DND-41 (cell line): ENCODE data around the gene GREB1.

Experiments
- ATAC-seq: fragments of 200-7000 bp; cut with Tn5 transposase; 3 replicates; pipeline ENCODE4 v1.9.1; 2021; ENCODE audit warnings: low read depth; ENCODE audit not compliant: insufficient read depth
- DNase-seq: peaks from one replicate; pipeline ENCODE4 v3.0.0-alpha.2; 2020
- H2AFZ ChIP-seq: 2 replicates; pipeline ENCODE4 v1.6.0; 2012; ENCODE audit warnings: low read depth, low read length
- H3K27ac ChIP-seq: 2 replicates; pipeline ENCODE4 v1.5.1; 2012; ENCODE audit warnings: low read length, inconsistent platforms
- H3K27me3 ChIP-seq: fragments of 200-600 bp; sonication (generic); 2 replicates; pipeline ENCODE4 v1.6.0; 2012; ENCODE audit warnings: low read length, mild to moderate bottlenecking, inconsistent platforms; ENCODE audit not compliant: insufficient read depth, poor library complexity
- H3K36me3 ChIP-seq: 2 replicates; pipeline ENCODE4 v1.5.1; 2012; ENCODE audit warnings: low read length, inconsistent platforms; ENCODE audit not compliant: insufficient read depth
- H3K4me1 ChIP-seq: 2 replicates; pipeline ENCODE4 v1.5.1; 2012; ENCODE audit warnings: mild to moderate bottlenecking, low read length; ENCODE audit not compliant: insufficient read depth
- H3K4me2 ChIP-seq: 2 replicates; pipeline ENCODE4 v1.6.0; 2012; ENCODE audit warnings: mild to moderate bottlenecking, moderate library complexity, low read length, inconsistent platforms; ENCODE audit not compliant: insufficient read depth
- H3K4me3 ChIP-seq, 2 experiments: fragments of 200-600 bp in 1 of 2; shearing (Covaris generic) in 1 of 2; 2 replicates each; pipeline ENCODE4 v1.5.1; 2012 to 2016; ENCODE audit warnings: inconsistent platforms in 2 of 2, low read length in 2 of 2, mild to moderate bottlenecking in 2 of 2, low read depth in 1 of 2, moderate library complexity in 1 of 2
- H3K79me2 ChIP-seq: 2 replicates; pipeline ENCODE4 v1.6.0; 2012; ENCODE audit warnings: low read length, inconsistent platforms; ENCODE audit not compliant: insufficient read depth
- H3K9ac ChIP-seq: 2 replicates; pipeline ENCODE4 v1.6.0; 2012; ENCODE audit warnings: low read depth, mild to moderate bottlenecking, inconsistent platforms, low read length, moderate library complexity
- H3K9me3 ChIP-seq: 2 replicates; pipeline ENCODE4 v1.5.1; 2012; ENCODE audit warnings: low read length, moderate library complexity, mild to moderate bottlenecking, inconsistent platforms; ENCODE audit not compliant: insufficient read depth, severe bottlenecking
- H4K20me1 ChIP-seq: 2 replicates; pipeline ENCODE4 v1.6.0; 2012; ENCODE audit warnings: low read length; ENCODE audit not compliant: insufficient read depth
- EZH2 ChIP-seq: IDR thresholded peaks from 3 replicates; pipeline ENCODE4 v1.6.1; 2012; ENCODE audit warnings: borderline replicate concordance, low read depth, mild to moderate bottlenecking, moderate library complexity, low read length, inconsistent platforms; ENCODE audit not compliant: severe bottlenecking
- TF ChIP-seq, protein P1 (sequence below): IDR thresholded peaks from 2 replicates; pipeline ENCODE4 v1.5.1; 2012; ENCODE audit warnings: borderline replicate concordance, low read length, moderate library complexity, mild to moderate bottlenecking; ENCODE audit not compliant: poor library complexity, severe bottlenecking; ENCODE audit errors: extremely low read depth

The GREB1 gene

DNA sequence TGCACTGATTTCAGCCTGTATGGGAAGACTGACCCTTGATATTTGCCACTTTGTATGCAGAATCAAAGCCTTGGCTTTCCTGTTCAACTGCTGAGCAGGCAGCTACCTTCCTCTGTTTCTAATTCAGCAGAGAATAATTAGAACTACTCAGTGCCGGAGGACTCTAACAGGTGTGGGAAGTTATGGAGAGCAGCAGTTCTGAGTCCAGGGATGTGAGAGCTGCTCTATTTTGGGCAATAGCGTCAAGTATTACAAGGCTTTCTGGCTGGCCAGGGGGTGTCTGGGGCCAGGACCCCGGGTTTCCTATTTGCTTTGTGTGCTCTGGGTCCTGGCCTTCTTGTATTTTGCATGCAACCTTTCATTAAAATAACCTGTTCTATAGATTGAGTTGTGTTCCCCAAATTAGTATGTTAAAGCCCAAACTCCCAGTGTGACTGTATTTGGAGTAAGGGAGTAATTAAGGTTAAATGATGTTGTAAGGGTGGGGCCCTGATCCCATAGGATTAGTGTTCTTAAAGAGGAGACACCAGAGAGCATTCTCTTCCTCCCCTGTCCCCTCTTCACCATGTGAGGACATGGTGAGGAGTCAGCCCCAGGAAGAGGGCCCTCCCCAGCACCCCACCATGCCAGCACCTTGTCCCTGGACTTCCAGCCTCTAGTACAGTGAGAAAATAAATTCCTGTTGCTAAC is 141.7 kb downstream of the GREB1 start:
- no peak overlapping the region for H3K4me3 ChIP-seq
- H3K4me1 ChIP-seq = no peaks in the 10 kb centered on the region
- H3K4me2 ChIP-seq = no peak overlapping the region
- H3K36me3 ChIP-seq = no peaks in the 10 kb centered on the region
- no peak overlapping the region for H3K27ac ChIP-seq
- H3K9me3 ChIP-seq = no peaks in the 10 kb centered on the region
- TF ChIP-seq, protein P1, sequence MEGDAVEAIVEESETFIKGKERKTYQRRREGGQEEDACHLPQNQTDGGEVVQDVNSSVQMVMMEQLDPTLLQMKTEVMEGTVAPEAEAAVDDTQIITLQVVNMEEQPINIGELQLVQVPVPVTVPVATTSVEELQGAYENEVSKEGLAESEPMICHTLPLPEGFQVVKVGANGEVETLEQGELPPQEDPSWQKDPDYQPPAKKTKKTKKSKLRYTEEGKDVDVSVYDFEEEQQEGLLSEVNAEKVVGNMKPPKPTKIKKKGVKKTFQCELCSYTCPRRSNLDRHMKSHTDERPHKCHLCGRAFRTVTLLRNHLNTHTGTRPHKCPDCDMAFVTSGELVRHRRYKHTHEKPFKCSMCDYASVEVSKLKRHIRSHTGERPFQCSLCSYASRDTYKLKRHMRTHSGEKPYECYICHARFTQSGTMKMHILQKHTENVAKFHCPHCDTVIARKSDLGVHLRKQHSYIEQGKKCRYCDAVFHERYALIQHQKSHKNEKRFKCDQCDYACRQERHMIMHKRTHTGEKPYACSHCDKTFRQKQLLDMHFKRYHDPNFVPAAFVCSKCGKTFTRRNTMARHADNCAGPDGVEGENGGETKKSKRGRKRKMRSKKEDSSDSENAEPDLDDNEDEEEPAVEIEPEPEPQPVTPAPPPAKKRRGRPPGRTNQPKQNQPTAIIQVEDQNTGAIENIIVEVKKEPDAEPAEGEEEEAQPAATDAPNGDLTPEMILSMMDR = no peak
- no peak for TF ChIP-seq EZH2
- H4K20me1 ChIP-seq = no peaks in the 10 kb centered on the region
- DNase-seq (no peak), ATAC-seq (no peak)
- H2AFZ ChIP-seq = no peak overlapping the region
- no peaks in the 10 kb centered on the region for H3K79me2 ChIP-seq
- no peaks in the 10 kb centered on the region for H3K27me3 ChIP-seq
- H3K9ac ChIP-seq = no peak overlapping the region

DNA sequence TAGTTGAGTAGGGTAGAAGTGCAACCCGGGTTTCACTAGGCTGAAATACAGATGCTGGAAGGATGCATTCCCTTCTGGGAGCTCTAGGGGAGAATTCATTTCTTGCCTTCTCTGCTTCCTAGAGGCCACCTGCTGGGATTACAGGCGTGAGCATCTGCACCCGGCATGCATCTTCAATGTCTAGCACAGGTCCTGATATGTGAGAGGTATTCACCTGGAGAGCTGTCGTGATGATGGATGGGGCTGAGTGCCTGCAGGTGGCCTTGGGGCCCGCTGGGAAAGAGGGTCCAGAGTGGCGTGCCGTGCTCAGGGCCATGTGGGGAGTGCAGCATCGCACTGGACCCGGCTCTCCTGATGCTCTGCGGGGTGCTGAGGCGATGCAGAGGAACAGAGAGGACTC is 142.8 kb downstream of the GREB1 start:
- no peak for ATAC-seq

DNA sequence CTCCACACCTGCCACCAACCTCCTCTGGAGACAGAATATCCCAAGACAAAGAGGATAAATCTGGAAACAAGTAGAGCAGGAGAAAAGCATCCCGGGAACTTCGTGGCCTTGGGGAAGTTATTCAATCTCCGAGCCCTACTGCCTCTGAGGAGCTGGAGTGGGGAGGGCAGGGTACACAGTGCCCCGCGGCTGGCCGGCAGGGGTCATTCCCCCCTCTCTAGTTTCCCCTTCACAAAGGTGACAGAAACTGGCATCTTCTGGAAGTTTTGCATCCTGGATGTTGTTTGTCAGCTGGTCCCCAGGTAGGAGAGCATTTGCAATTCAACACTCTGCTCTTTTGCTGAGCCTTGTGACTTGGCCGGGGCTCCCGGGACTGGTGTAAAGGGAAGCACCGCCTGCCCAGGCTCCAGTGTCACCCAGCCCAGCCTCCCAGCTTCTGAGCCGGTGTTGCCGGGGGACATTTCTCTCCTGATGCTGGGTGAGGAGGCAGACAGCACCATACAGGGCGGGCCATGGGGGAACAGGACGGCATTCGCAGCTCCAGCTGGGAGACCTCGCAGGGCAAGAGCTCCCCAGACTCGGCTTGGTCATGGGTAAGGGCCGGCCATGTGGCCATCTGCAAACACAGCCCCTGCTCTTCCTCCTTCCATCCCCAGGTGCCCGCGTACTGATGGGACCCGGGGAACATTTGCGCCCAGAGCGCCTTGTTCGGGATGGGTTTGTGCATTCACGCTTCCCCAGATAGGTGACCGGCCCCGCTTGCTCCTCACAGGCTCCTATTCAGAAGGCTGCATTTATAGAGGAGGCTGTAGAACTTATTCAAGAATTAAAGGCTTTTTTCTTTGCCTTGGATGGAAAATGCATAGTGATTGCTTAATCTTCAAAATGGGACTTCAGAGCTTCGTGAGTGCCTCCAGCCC is 143.6 kb downstream of the GREB1 start:
- H3K27me3 ChIP-seq = no peaks in the 10 kb centered on the region
- peaks cover 3% of the 10 kb centered on the region; the same call in 1 of the 2 replicates for H3K4me1 ChIP-seq
- H3K36me3 ChIP-seq = no peaks in the 10 kb centered on the region
- no peak for DNase-seq
- H3K4me3 ChIP-seq = no peak overlapping the region
- no peaks in the 10 kb centered on the region for H4K20me1 ChIP-seq
- no peak overlapping the region for H3K4me2 ChIP-seq
- H2AFZ ChIP-seq = no peak overlapping the region
- no peaks in the 10 kb centered on the region for H3K79me2 ChIP-seq
- no peak overlapping the region for H3K9ac ChIP-seq
- ATAC-seq = no peak
- no peak overlapping the region for H3K27ac ChIP-seq
- H3K9me3 ChIP-seq = no peaks in the 10 kb centered on the region
- TF ChIP-seq, protein P1 = no peak
- TF ChIP-seq EZH2 = no peak

More for the DNA sequence above, 142.8 kb downstream of the GREB1 start:
- H4K20me1 ChIP-seq = no peaks in the 10 kb centered on the region
- no peak overlapping the region for H3K4me2 ChIP-seq
- H2AFZ ChIP-seq = no peak overlapping the region
- H3K9ac ChIP-seq = no peak overlapping the region
- H3K79me2 ChIP-seq = no peaks in the 10 kb centered on the region
- no peaks in the 10 kb centered on the region for H3K9me3 ChIP-seq
- H3K27ac ChIP-seq = no peak overlapping the region
- no peak for DNase-seq
- no peaks in the 10 kb centered on the region for H3K36me3 ChIP-seq
- no peak overlapping the region for H3K4me3 ChIP-seq
- no peaks in the 10 kb centered on the region for H3K4me1 ChIP-seq
- H3K27me3 ChIP-seq = no peaks in the 10 kb centered on the region
- no peak for TF ChIP-seq EZH2
- TF ChIP-seq, protein P1 = no peak
